Mucosa of gallbladder (tissue), 1 donor: ENCODE results near the gene CNGA1. TPM values are rescaled to one million over a fixed set of nuclear protein-coding genes. Genes with fewer than 3 reads are reported as not detected.
A peak's percentile ranks its signal among the peaks of the same experiment; 100 is the strongest.
"Not testable (repeated sequence)": the region's sequence is repeated elsewhere in the genome, so short reads cannot be mapped to it uniquely, and the experiment has no call there.

ENCODE experiments used
- DNase-seq: peaks from one replicate; pipeline ENCODE4 v3.0.0-alpha.2; 2020; ENCODE audit warnings: low spot score
- total RNA-seq: library from RNA; stranded (reverse); gene quantifications from one replicate; pipeline ENCODE4 v1.2.1, GENCODE V29; 2021
- donor health status: DM: no; HTN: no; CAD: no.

The CNGA1 gene
- total RNA-seq, 1 donor from 2014 or later, result 3.3 TPM

GRCh38 chr4:48030470-48030869 lies 14.0 kb upstream of the CNGA1 start:
- DNase-seq, result no peak

GRCh38 chr4:48028696-48029095 lies 12.2 kb upstream of the CNGA1 start:
- no peak for DNase-seq

DNA sequence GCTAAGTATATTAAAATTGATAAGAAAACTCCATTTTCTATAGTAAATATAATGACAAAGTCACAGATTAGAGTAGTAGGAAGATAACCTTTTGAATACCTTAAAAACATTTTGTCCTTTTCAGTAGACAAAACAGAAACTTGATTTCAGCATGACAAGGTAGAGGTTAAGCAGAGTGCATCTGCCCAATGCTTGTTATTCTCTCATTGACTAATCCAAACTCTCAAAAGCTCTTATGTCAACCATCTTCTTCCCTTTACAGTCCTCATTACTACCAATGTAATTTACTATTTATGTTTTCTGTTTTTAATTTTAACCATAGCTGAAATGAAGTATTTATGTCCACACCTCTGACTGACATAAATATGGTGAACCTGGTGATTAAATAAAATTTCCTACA lies 11.2 kb upstream of the CNGA1 start:
- no peak for DNase-seq

GRCh38 chr4:48025005-48025404 lies 8.5 kb upstream of the CNGA1 start:
- DNase-seq, result no peak

DNA sequence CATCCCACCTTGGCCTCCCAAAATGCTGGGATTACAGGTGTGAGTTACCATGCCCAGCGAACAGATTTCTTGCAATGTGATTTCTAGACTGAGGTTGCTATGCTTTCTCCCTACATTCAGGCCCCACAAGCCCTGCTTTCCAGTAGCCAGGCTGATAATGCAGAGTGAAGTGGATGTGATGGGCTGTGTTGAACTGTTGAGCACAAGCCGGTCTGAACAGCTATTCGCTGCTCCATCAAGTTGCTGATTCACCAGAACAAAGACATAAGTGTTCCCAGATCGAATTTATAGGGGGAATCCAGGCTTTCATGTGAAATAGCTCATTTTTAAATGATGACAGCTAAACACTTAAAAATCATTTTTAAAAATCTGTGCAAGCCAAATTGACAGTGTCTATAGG lies 8.0 kb upstream of the CNGA1 start:
- DNase-seq, result no peak

DNA sequence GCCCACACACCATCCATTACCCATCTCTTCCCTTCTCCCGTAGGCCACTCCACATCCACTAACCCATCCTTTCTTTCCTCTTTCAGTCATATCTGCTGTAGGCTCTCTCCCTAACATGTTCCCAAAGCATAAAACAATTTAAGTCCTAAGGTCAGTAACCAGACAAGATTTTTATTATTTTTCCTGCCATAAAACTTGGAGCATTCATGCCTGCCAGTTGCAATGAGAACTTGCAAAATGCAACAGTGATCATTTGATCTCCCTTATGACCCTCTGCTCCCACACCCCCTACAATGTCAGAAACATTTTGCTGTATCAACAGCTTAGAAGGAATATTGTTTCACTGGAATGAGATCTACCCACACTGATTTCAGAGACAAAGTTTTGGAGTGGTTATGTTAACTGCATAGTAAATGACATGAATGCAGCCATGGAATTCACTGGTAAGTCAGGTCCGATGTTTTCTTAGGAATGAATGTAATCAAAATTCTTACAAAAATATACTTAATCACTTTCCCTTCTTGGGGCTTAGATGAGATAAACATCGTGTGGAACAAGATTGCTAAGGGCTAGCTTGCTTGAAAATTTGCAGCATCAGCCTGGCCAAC lies 5.8 kb upstream of the CNGA1 start:
- DNase-seq, result no peak

DNA sequence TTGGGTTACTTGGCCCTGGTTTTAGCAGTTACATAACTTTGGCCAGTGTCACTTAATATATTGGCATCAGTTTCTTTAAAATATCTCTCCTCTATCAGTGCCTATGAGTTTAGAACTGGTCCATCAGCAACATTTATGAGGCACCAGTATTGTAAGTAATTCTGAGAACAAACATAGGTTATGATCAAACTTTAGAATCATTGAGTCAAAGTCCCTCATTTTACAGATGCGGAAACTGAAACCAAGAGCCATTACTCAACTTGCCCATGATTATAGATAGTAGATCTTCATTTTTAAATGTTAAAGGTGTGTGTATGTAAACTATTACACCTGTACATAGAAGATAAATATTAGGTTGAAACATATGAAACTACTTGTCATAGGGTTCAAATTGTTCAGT lies 4.6 kb upstream of the CNGA1 start:
- DNase-seq, result no peak

GRCh38 chr4:48018112-48018511 lies 1.6 kb upstream of the CNGA1 start:
- no peak for DNase-seq

- DNase-seq, result no peak
Observed at GRCh38 chr4:48017108-48017571, 659 bp upstream of the CNGA1 start.

- no peak for DNase-seq
Observed at GRCh38 chr4:48015678-48016077, 803 bp downstream of the CNGA1 start.

DNA sequence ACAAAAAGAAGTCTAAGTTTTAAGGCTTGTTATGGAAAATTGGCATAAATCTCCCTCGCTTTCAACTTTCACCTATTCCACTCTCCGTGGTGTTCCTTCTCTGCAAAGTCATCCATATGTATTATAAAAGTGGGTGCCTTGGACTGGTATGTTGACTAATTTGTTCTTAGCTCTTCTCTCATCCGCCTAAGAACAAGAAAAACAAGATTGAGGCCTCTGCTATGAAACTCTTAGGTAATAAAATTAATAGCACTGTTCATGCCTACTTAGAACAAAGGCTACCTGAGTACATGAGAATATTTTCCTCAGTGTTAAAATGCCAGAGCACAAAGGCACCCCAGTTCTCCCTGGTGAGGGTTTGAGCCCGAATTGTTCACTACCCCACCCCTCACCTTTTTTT lies 1.3 kb downstream of the CNGA1 start:
- no peak for DNase-seq

DNA sequence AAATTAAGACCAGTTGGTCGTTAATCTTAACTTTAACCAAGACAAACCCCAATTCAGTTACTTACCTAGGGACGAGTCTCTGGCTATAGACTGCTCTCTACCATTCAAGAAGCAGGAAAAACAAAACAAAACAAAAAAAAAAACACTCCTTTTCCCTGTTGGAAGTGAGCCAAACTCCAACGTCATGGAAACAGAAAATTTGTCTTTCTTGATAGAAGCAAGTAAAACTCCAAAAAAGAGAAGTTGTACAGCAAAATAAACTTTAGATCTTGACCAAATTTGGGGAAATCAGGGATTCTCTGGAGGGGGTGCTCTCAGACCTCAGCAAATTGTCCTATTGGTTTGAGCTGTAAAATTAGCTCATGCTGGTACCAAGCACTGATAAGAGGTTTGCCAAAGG lies 3.7 kb downstream of the CNGA1 start:
- DNase-seq, result no peak

- DNase-seq, result no peak
Observed at GRCh38 chr4:48011722-48012121, 4.8 kb downstream of the CNGA1 start.

DNA sequence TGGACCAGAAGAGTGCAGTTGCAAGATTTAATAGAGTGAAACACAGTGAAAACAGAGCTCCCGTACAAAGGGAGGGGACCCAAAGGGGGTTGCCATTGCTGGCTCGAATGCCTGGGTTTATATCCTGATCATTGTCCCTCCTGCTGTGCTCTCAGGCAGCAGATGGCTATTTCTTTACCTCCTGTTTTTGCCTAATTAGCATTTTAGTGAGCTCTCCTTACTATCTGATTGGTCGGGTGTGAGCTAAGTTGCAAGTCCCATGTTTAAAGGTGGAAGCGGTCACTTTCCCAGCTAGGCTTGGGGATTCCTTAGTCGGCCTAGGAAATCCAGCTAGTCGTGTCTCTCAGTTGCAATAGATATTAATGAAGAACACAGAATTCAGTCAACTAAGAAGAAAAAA lies 5.6 kb downstream of the CNGA1 start:
- not testable (repeated sequence) for DNase-seq

- no peak for DNase-seq
Observed at GRCh38 chr4:48008021-48008596, 8.4 kb downstream of the CNGA1 start.

- no peak for DNase-seq
Observed at GRCh38 chr4:48005781-48006180, 10.7 kb downstream of the CNGA1 start.

DNA sequence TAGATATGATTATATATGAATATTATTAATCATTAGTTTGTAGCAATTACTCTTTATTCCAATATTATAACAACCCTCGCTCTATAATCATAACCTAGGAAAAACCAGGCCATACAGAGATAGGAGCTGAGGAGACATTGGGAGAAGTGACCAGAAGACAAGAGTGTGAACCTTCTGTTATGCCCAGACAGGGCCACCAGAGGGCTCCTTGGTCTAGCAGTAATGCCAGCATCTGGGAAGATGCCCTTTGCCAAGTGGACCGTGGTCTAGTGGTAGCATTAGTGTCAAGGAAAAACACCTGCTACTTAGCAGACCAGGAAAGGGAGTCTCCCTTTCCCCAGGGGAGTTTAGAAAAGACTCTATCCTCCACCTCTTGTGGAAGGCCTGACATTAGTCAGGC lies 12.9 kb downstream of the CNGA1 start:
- peak; percentile 38 for DNase-seq

DNA sequence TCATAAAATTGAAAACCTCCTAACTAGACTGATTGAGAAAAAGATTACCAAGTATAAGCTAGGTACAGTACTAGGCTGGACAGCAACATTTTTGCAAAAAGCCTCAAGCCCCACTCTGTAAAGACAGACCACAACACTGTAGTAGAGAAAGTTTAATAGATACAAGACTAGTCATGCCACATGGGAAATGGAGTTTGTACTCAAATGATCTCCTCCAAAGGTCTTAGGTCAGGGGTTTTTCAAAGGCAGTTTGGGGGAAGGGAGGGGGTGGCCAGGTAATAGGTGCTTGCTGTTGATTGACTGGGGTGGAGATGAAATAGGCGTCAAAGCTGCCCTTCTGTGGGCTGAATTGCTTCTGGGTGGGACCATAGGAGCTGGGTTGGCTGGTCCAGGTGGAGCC lies 14.2 kb downstream of the CNGA1 start:
- DNase-seq, result no peak

DNA sequence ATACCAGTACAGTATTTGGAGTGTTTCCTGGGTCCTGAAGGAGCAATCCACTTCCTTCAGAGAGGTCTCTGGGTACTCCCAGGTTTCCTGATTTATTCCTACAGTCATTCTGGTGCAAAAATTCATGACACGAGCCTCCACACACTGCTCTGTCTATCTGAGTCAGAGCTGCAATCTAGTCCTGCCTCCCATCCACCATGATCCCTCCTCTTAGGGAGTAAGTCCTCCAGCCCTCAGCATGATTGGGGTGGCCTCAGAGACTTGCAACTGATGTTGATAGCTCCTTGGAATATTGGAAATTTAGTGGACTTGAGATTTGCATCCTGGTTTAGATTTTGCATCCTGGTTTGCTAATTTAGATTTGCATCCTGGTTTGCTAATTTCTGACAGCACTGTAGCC lies 20.5 kb downstream of the CNGA1 start:
- no peak for DNase-seq

- not testable (repeated sequence) for DNase-seq
Observed at GRCh38 chr4:47992475-47992874, 24.0 kb downstream of the CNGA1 start.

DNA sequence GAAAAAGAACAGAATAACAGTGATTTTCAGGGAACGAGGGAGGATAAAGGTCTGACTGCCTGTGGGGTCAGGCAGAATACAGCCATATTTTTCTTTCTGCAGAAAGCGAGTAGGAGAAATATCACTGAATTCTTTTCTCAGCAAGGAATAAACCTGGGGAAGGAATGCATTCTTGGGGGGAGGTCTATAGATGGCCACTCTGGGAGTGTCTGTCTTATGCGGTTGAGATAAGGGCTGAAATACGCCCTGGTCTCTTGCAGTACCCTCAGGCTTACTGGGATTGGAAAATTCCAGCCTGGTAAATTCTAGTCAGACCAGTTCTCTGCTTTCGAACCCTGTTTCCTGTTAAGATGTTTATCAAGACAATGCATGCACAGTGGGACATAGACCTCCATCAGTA lies 26.3 kb downstream of the CNGA1 start:
- no peak for DNase-seq

GRCh38 chr4:47974566-47974965 lies 41.9 kb downstream of the CNGA1 start:
- no peak for DNase-seq

DNA sequence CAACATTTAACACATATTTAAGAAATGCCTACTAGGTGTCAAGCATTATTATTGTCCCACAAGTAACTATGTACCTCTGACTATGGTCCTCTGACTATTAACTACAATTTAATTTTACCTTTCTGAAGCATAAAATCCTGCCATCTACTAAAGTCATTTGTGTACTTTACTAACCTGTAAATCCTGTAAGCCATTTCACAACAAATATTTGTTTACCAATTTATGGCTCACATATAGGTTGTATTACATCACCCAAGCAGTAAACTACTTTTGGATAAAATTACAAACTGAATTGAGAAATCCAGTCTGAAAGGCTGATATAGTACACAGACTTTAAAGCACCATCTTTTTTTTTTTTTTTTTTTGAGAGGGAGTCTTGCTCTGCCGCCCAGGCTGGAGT lies 43.8 kb downstream of the CNGA1 start:
- no peak for DNase-seq

- DNase-seq, result no peak
Observed at GRCh38 chr4:47972181-47972580, 44.3 kb downstream of the CNGA1 start.
